GM21717 (cell line): ENCODE results near the gene CASTOR2.
A peak's percentile ranks its signal among the peaks of the same experiment; 100 is the strongest.
"Not testable (repeated sequence)": the region's sequence is repeated elsewhere in the genome, so short reads cannot be mapped to it uniquely, and the experiment has no call there.

Experiments used
- ATAC-seq: cut with Tn5 transposase; IDR thresholded peaks from one replicate; pipeline ENCODE4 v1.9.1; 2021; ENCODE audit warnings: mild to moderate bottlenecking, moderate library complexity; ENCODE audit not compliant: unreplicated experiment

CASTOR2 gene

GRCh38 chr7:74964511-74965119 is at the start of gene CASTOR2:
Gene CASTOR2, plus strand, starts transcription at chr7:74964705. Its CDS starts 281 bp downstream, at chr7:74964986.
- peak; percentile 81 for ATAC-seq

GRCh38 chr7:74922321-74922890 is 42.1 kb upstream of the CASTOR2 start:
- not testable (repeated sequence) for ATAC-seq

GRCh38 chr7:74923644-74924043 is 40.9 kb upstream of the CASTOR2 start:
- ATAC-seq, result not testable (repeated sequence)

- not testable (repeated sequence) for ATAC-seq
These were observed 37.5 kb upstream of the CASTOR2 start for GRCh38 chr7:74926968-74927367.

- not testable (repeated sequence) for ATAC-seq
These were observed 32.8 kb upstream of the CASTOR2 start for GRCh38 chr7:74931563-74932328.

GRCh38 chr7:74939429-74939828 is 25.1 kb upstream of the CASTOR2 start:
- ATAC-seq, result not testable (repeated sequence)

- ATAC-seq, result not testable (repeated sequence)
These were observed 23.0 kb upstream of the CASTOR2 start for GRCh38 chr7:74941302-74942069.

- ATAC-seq, result not testable (repeated sequence)
These were observed 20.6 kb upstream of the CASTOR2 start for GRCh38 chr7:74943923-74944322.

GRCh38 chr7:74947741-74948140 is 16.8 kb upstream of the CASTOR2 start:
- ATAC-seq, result not testable (repeated sequence)

GRCh38 chr7:74953774-74954173 is 10.7 kb upstream of the CASTOR2 start:
- not testable (repeated sequence) for ATAC-seq

- ATAC-seq, result not testable (repeated sequence)
These were observed 6.2 kb upstream of the CASTOR2 start for GRCh38 chr7:74958328-74958727.

- peak; percentile 32 for ATAC-seq
These were observed 598 bp upstream of the CASTOR2 start for GRCh38 chr7:74963704-74964510.

- ATAC-seq, result not testable (repeated sequence)
These were observed 1.8 kb downstream of the CASTOR2 start for GRCh38 chr7:74966208-74966854.

- ATAC-seq, result not testable (repeated sequence)
These were observed 2.4 kb downstream of the CASTOR2 start for GRCh38 chr7:74966909-74967308.

- ATAC-seq, result not testable (repeated sequence)
These were observed 6.9 kb downstream of the CASTOR2 start for GRCh38 chr7:74971431-74971830.

- ATAC-seq, result not testable (repeated sequence)
These were observed 7.9 kb downstream of the CASTOR2 start for GRCh38 chr7:74972377-74972776.

- ATAC-seq, result not testable (repeated sequence)
These were observed 11.5 kb downstream of the CASTOR2 start for GRCh38 chr7:74975959-74976358.

GRCh38 chr7:74977523-74977922 is 13.0 kb downstream of the CASTOR2 start:
- not testable (repeated sequence) for ATAC-seq

GRCh38 chr7:74988436-74988835 is 23.9 kb downstream of the CASTOR2 start:
- not testable (repeated sequence) for ATAC-seq

- ATAC-seq, result no peak
These were observed 28.6 kb downstream of the CASTOR2 start for GRCh38 chr7:74993121-74993520.
